Measurements from ENCODE around the gene PLEKHF1.

The PLEKHF1 gene

DNA sequence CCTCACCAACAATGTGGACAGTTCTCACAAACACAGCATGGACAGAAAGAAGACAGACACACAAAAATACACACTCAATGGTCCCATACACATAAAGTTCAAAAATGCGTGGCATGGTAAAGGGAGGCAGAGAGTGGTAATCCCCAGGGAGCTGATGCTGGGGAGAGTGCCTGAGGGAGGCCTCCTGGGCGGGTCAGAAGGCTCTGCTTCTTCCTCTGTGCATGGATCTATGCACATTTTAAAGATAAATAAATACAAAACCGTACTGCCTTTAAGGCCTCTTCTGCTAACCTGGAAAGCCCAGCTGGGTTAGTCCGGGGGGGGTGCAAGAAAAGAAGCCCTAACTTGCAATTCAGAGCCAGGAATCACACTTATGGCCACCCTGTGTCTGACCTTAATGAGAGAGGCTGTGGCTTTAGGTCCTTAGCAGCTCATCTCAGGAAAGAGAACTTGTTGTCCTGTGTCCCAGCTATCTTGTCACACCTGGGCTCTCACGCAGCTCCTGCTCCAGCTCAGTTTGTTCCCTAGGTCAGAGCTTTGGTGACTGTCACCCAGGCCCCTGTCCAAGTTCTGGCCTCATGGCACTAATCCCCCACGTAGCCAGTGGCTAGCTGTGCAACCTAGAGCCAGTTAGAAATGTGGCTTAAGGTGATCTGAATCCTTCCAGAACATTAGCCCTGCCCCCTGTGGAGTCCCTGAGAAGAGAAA lies 30.7 kb upstream of the PLEKHF1 start:
- DNase-seq (ENCODE audit: low read depth in 2 of 2): no peak

DNA sequence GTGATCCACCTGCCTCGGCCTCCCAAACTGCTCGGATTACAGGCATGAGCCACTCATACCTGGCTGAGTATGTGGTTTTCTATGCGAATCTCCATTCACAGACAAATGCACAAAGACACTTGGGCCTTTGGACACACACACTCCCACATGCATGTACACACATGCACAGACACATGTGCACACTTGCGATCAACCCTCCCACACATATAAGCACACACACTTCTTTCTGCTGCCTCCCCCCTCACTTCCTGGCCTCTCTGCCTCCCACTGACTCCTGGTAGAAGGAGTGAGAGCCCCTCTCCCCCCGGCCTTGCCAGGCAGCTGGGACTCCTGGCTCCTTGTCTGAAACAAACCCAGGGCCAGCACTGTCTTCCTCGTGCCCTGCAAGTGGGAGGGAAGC lies 29.3 kb upstream of the PLEKHF1 start:
- no peak for DNase-seq (ENCODE audit: low read depth in 2 of 2)

DNA sequence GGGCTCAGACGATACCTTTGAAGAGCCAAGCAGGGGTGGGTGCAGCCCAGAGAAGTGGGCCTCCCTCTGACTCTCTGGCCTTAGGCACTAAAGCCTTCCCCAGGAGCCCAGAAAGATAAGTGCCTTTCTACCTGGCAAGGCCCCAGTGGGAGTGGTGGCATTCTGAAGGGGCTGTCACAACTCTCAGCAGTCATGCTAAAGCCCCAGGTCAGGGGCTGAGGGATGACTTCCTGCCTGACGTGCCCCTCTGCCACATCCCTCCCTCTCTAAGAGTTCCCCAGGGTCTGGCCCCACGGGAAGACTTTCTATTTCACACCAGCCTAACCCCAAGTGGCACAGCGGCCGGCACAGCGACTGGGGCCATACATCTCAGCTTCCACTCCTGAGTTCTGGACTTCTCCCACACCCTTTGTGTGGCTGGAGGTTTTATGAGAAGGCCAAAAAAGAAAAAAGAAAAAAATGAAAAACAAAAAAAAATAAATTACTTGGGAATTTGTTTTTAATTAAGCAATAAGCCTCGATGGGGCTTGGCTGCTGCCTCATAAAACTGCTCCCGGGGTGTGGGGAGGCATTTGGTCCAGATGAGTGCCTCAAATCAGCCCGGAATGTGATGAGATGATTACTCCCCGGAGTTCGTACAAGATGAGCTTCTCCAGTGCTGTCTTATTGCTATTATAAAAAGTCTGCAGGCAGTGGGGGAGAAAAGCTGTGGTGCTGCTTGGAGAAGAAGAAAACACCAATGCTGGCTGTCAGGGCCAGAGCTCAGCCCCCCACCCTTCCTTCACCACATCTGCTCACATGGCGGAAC lies 28.5 kb upstream of the PLEKHF1 start:
- no peak for DNase-seq (ENCODE audit: low read depth in 2 of 2)

DNA sequence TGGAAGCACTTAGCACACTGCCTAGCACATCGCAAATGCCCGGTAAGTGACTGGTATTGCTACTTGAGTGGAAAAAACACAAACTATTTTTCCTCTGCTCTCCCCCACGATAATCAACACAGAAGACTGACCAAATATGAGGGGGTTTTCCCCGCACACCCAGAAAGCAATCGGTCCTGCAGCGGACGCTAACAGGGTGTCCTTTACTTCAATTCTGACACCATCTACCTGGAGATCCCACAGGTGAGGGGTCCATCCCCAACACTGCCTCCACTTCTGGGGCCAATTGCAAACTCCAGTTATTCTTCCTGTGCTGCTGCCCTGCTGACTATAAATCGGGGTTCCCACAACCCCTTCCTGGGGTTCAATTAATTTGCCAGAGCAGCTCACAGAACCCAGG lies 26.2 kb upstream of the PLEKHF1 start:
- no peak for DNase-seq (ENCODE audit: low read depth in 2 of 2)

- DNase-seq (ENCODE audit: low read depth in 2 of 2): no peak
These were observed 25.0 kb upstream of the PLEKHF1 start for GRCh38 chr19:29640231-29640630.

GRCh38 chr19:29641597-29641996 lies 23.7 kb upstream of the PLEKHF1 start:
- no peak for DNase-seq (ENCODE audit: low read depth in 2 of 2)

DNA sequence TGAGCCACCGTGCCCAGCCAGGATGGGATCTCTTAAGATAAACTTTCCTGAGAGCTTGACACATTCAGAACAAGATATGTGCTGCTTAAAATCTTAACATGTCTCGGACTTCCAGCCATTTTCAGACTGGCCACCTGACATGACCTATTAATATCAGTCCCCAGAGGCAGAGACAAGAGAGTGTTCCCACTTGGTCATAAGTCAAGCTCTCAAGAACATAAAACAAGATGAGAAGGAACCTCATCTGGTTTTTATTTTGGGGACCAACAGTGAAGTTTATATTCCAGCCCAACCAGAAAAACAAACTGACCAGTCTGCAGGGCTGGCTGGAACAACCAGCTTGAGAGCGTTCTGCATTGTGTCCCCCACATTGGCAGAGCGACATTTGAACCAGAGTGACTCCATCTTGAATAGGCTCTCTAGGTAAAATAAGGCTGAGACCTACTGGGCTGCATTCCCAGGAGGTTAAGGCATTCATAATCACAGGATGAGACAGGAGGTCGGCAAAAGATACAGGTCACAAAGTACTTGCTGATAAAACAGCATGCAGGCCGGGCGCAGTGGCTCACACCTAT lies 21.8 kb upstream of the PLEKHF1 start:
- no peak for DNase-seq (ENCODE audit: low read depth in 2 of 2)

GRCh38 chr19:29644210-29644609 lies 21.1 kb upstream of the PLEKHF1 start:
- DNase-seq (ENCODE audit: low read depth in 2 of 2): no peak

DNA sequence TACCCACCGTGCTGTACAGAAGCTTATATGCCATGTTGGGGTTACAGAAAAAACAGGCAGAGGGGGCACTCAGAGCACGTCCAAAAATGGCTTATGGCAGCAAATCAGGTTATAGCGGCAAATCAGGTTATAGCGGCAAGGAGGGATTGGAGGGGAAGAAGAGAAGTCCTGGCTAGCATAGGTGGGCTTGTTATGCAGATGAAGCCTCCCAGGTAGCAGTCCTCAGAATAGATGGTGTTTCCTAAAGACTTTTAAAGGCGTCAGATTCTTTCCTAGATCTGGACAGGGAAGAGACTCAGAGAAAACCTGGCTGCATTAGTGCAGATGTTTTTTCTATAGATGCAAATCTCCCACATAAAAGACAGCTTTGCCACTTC lies 19.8 kb upstream of the PLEKHF1 start:
- no peak for DNase-seq (ENCODE audit: low read depth in 2 of 2)

GRCh38 chr19:29645911-29646310 lies 19.4 kb upstream of the PLEKHF1 start:
- DNase-seq (ENCODE audit: low read depth in 2 of 2): no peak

GRCh38 chr19:29650772-29651387 lies 14.4 kb upstream of the PLEKHF1 start:
- no peak for DNase-seq (ENCODE audit: low read depth in 2 of 2)

DNA sequence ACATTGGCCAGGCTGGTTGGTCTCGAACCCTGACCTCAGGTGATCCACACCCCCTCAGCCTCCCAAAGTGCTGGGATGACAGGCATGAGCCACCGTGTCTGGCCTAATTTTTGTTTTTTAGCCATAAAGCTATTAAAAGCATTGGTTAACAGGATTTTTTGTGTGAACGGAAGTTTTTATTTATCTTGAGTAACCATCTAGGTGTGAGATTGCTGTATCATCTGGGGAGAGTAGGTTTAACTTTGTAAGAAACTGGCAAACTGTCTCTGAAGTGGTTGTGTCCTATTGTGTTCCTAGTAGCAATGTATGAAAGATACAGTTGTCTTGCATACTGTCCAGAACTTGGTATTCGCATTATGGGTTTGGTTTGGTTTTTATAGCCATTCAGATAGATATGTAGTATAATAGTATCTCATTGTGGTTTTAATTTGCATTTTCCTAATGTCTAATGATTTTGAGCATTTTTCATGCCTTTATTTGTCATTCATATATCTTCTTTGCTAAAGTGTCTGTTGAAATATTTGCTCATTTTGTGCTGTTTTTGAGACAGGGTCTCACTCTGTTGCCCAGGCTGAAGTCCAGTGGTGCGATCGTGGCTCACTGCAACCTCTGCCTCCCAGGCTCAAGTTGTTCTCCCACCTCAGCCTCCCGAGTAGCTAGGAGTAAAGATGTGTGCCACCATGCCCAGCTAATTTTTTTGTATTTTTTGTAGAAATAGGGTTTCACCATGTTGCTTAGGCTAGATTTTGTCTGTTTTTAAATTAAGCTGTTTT lies 13.5 kb upstream of the PLEKHF1 start:
- DNase-seq (ENCODE audit: low read depth in 2 of 2): no peak

DNA sequence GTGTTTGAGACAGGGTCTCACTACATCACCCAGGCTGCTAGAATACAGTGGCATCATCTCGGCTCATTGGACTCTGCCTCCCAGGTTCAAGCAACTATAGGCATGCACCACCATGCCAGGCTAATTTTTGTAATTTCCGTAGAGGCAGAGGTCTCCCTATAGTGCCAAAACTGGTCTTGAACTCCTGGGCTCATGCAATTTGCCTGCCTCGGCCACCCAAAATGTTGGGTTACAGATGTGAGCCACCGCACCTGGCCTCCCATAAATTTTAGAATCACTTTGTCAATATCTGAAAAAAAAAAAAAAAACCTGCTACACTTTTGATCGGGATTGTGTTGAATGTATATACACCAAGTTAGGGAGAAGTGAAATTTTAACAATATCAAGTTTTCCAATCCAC lies 11.9 kb upstream of the PLEKHF1 start:
- DNase-seq (ENCODE audit: low read depth in 2 of 2): no peak

DNA sequence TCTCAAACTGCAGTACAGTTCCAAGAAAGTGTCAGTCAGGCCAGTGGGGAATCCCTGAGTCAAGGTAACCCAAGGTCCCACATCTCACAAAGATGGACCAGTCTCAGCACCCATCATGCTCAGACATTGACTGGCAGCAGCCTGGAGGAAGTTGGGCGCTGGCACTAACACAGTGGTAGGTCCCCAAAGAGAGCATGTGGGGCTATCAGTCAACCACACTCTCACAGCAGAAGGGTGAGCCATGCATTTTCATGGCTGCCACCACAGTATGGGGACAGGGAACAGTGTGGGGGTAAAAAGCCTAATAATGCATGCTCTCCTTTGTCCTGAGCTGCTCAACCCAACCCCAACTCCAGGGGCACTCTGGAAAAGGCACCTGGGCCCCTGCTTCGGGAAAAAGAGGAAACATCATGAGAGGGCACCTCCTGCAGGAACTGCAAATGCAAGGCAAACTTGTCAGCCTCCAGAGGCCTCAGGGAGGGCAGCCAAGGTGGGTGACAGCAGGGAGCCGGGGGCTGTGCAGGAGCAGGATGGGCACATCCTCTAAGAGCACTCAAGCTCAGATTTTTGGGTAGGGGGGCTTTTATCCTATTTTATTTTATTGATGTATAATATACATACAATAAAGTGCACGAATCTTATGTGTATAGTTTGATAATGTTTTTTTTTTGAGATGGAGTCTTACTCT lies 9.5 kb upstream of the PLEKHF1 start:
- DNase-seq (ENCODE audit: low read depth in 2 of 2): no peak

DNA sequence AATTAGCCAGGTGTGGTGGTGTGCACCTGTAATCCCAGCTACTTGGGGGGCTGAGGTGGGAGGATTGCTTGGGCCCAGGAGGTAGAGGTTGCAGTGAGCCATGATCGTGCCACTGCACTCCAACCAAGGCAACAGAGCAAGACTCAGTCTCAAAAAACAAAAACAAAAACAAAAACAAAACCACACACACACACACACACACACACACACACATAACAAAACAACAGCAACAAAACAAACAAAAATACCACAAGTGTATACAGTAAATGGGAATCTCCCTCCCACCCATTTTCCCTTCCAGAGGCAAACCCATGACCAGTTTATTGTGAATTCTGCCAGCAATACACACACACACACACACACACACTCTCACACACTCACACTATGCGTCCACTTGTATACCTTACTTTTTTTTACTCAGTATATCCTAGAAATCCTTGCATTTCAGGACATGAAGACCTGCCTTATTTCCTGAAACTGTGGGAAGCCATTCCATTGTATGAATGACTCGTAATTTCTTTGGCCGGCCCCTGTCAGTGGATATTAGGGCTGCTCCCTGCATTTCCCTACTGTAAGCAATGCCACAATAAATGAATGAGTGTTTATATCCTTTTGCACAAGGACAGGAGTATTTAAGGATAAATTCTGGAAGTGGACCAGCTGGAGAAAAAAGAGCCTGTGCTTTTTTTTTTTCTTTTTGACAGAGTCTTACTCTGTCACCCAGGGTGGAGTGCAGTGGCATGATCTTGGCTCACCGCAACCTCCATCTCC lies 6.9 kb upstream of the PLEKHF1 start:
- no peak for DNase-seq (ENCODE audit: low read depth in 2 of 2)

DNA sequence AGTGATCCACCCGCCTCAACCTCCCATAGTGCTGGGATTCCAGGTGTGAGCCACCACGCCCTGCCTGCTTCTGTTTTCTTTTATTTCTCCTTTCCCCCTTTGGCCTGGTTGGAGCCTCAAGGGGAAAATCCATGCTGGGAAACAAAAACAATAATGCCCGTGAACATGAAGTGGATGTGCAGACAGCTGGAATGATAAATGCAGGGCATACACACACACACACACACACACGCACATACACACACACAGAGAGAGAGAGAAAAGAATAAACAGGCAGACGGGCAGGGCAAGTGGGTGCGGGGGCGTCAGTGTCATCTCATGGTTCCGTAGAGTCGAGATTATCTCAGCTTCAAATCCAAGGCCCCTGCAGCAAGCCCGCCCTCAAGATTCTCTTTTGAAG lies 4.4 kb upstream of the PLEKHF1 start:
- no peak for DNase-seq (ENCODE audit: low read depth in 2 of 2)

GRCh38 chr19:29662278-29662603 lies 3.0 kb upstream of the PLEKHF1 start:
- no peak for DNase-seq (ENCODE audit: low read depth in 2 of 2)

DNA sequence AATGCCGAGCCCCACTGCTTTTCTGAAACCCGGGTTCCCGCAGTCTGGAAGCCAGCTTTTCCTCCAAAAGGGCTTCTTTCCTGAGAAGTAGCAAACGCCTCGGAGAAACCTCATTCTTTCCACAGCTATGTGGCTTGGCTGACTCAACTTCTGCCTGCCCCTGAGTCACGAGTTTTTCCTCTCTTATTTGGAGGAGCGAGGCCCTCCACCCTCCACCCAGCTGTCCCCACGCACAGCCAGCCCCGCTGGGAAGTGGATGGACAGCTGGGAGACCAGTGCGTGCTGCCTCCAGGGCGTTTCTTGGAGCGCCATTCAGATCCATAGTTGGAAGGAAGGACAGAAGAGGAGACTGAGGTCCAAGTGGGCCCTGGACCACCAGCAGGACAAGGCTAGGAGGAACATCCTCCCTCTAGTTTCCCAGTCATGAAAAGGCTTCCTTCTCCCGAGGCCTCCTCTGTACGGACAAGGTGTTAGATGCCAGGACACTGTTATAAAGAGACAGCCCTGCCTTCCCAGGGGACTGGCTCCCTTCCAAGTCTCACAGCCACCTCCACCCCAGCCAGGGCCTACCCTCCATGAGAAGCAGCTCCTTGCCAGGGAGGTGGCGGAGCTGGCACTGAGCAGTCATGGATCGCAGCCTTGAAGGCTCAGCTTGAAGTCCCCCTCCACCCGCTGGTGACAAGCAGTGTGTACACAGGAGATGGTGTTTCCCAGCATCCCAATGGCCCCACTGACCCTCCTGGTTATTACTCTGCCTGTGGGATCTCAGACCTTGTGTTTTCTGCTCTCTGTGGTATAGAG lies 2.5 kb upstream of the PLEKHF1 start:
- DNase-seq (ENCODE audit: low read depth in 2 of 2): no peak

DNA sequence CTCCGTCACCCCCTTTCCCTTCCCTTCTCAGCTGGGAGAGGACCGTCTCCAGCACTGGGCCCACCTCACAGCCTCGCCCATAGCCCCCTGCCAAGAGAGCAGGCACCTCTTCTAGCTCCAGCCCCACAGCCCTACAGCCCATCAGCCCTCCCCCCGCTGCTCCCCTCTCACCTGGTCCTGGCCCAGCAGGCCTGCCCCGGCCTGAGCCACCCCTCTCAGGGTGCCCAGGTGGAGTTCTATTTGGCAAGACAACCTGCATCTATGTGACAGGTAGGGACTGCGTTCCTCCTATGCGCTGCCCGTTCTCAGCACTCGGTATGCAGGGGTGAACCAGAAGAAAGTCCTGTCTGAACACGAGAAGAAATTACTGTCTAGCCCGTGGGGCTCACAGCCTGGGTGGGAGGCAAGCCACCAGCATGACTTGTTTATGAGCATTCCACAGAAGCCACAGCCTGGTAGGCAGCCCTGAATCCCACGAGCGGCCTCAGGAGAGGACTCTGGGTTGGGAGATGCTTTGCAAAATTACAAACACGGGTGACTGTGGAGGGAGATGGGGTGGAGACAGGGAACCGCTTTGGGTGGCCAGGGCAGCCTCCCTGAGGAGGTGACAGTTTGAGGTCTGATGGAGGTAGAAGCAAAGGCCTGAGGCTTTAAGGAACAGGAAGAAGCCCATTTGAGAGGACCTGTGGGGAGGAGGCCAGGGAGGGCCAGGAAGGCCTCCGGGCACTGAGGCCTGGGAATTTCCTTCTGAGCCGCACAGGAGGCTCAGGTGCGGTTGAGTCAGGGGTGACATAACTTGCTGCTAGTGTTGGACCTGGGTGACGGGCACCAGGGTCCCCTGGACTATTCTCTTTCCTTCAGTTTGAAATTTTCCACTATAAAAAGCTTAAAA lies 1.2 kb upstream of the PLEKHF1 start:
- DNase-seq (ENCODE audit: low read depth in 2 of 2): no peak
